CD4-positive, alpha-beta T cell treated with Interleukin-2 at 100 ng/mL for 4 hours (primary cell): ENCODE data around the gene NHEJ1.

Source experiments
- DNase-seq: peaks from one replicate; pipeline ENCODE4 v3.0.0-alpha.2; 2020; ENCODE audit warnings: low spot score

Gene NHEJ1

DNA sequence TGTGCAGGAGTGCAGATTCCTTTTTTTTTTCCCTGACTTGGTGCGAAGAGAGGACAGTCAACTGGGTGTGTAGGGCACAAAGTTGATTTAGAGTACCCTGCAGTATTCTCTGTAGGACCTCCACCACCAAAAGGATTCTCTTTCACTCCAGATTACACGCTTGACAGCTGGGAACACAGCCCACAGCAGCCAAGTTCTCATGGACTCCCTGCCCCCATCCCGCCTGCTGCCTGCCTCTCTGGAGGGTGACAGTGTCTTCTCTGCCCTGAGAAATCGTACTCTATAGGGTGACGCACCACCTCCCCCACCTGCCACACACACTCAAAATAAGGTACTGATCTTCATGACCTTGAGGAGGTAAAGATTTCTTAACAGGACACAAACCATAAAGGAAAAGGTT, 73.3 kb downstream of the NHEJ1 start:
- DNase-seq = no peak

DNA sequence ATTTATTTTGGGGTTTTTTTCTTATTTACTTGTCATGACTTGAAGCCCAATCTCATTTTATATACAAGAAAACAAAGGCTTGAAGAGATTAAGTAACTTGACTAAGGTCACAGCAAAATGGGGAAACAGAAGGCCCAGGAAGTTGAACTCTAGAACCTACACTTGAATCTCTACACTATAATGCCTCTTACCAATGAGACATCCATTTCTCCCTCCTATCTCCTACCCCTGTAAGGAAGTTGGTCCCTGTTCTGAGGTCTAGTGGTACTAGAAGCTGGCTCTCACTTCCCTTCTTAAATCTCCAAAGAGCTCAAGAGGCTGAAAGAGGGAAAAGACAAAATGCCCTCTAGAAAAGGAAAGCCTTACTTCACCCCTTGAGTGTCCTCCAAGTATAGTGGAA, 74.4 kb downstream of the NHEJ1 start:
- DNase-seq = no peak

DNA sequence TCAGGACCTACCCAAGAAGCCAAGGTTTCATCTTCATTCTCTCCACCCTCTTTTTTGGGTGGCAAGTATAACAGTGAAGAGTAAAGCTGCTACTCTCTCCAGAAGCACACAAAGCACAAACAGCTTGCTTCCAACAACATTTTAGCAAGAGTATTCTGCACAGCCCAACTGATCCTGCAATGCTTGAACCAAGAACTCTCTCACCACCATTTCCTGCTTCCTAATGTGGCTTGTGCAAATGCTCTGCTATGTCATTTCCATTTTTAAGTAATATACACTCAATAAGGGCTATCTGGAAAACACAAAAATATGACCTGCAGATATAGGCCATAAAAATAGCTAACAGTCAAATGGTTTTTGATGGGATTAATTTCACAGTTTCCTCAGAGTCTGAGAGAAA, 75.8 kb downstream of the NHEJ1 start:
- DNase-seq = no peak

DNA sequence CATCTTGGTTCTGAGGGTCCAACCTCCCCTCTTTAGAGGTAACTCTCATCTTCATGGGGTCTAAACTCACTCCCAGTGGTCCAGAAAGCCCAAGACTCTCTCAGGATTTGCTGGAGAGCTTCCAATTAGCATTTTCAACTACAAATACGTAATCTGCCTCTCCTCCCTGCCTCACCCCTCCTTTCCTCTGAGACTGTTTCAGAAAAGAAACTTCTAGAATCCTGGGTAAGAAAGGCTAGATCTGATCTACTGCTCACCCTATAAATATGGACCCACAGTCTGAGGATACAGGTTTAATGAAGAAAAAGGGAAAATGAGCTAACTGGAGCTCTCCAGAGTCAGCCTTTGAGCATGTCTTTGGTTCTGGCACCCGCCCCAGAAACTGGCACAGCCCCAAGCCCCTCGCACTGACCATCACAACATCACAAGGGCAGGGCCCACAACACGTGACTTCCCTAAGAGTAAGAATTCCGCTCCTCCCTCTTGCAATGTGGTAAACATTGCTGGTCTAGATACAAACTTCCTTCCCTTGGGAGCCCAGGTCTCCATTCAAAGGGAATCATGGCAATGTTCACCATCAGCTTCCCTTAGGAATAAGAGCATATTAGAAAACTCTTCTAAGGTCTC, 78.2 kb downstream of the NHEJ1 start:
- DNase-seq = no peak

DNA sequence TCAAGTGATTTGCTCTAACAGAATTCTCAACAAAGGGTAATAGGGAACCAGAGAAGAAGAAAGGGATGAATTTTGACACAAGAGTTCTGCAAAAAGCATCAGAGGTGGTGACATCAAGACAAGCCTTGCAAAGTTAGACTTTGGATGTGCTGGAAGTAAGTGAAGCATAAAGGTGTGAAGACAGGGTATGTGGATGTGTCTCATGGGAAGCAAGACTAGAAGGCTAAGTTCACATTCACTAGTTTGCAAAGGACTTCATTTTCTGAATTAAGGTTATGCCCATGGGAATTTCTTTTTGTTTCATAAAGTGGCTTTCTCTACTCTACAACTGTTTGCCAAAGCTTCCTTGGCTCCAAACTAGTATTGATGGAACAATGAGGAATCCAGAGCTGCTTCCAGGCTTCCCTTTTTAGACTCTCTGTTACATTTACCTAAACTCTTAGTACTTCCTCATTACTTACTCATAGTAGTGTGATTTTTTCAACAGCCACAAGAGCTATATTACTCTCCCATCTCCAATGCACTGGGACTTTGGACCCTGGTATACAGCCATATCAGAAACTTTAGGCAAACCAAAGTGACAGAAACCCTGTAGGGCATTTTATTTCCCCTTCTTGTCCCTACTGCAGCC, 78.8 kb downstream of the NHEJ1 start:
- no peak for DNase-seq

DNA sequence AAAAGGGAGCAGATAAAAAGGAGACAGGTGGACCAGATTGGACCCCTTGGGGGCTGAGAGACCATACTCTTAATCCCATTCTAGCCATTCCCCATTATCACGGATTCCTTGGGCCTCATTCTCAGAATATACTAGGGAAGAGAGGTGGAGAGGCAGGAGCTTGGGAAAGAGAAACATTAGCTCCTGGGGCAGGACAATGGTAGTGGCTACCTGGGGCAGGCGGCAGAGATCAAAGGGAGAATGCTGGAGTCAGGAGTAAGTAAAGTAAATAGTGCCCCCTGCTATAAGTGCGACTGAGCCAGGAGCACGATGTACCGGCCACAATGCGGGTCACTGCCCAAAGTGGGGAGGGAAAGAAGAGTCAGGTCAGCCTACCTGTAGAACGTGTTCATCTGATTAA, 79.5 kb downstream of the NHEJ1 start:
- DNase-seq = no peak

DNA sequence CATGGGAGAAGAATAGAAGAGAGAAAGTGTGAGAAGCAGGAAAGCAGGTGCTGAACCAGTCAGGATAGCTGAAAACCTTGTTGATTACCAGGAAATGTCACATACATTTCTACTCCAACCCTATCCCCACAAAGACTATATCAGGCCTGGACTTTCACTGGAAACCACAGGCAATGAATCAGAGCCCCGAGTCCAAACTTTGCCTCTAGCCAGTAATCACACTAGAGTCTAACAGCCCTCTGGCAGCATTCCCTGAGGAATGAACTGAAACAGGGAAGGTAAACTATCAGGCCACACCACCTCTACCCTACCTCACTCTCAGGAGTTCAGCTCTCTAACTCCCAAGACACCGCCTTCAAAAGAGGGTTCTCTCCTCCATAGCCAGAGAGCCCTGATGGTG, 81.2 kb downstream of the NHEJ1 start:
- DNase-seq = no peak

DNA sequence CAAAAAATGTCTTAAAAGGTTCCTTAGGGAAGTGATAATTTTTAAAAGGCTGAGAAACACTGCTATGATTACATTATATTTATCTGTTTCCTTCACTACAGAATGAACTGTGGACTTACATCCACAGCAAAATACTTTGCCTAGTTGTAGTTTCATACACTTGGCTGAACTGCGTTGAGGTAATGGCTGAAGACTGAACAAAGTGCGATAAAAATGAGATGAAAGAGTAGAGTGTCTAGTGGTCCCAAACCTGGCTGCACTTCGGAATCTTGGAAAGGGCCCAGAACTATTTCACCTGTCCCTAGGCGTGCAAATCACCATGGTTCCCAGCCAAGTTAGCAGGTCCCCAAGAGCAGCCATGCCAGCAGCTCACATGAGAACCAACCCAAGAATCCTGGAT, 81.7 kb downstream of the NHEJ1 start:
- DNase-seq = no peak

DNA sequence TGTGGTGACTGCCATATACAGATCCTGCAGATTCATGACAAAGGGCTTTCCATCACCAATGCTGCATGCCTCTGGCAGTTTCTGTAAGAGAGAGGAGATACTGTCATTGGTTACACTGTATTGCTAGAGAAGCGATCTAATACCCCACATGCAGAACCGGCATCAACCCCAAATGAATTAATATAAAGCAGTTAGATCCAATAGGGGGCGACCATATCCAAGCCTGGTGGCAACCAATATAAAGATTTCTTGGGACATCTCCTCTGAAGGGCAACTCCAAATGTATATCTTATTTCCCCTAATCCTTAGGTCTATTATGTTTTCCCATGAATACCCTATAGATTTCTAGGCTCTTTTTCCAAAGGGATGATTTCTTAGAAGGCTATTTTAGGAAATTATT, 82.5 kb downstream of the NHEJ1 start:
- no peak for DNase-seq

DNA sequence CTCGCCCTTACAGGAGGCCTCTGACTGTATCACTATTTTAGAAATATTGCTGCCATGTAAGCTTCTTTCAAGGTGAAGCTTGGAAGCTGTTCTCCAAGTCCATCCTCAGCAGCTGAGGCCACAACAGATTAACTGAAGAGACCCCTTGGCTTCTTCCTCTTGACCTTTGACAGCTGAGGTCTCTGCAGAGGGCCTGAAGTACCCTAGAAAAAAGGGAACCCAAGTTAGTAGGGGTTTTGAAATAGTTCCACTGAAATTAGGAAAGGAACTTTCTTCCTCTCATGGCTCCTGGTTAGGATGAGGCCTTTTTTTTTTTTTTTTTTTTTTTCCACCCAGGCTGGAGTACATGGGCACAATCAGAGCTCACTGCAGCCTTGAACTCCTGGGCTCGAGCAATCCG, 84.4 kb downstream of the NHEJ1 start:
- no peak for DNase-seq

DNA sequence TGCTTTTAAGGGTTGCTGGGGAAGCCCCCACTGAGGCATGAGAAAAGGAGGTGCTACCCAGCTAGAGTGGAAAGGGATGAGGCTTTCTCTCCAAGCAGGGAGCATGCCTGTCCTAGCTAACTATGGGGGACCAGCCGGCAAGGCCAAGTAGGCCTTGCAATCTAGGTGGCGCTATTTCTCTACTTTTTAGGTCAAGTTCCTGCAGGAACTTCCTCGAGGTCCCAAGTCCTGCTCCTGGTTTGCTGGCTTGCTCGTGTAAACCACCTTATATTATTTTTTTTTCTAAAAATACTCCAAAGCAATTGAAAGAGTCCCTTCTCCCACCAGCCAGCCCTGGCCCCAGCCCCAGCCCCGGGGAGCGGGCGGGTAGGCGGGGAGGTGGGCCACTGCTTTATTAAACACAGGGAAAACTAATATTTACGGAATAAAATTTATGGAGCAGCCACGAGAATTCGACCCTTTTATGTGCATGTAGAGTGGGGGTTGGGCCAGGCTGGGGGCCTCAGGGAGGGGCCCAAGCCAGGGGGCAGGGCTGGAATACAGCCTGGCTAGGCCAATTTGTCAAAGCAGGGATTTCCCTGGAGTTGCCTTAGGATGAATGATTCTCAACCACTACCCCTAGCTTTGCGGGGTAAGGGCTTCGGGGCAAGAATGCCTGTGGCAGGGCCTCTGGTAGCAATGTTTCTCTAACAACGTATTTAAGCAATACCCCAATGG, 87.0 kb downstream of the NHEJ1 start:
- DNase-seq = peak; percentile 8

DNA sequence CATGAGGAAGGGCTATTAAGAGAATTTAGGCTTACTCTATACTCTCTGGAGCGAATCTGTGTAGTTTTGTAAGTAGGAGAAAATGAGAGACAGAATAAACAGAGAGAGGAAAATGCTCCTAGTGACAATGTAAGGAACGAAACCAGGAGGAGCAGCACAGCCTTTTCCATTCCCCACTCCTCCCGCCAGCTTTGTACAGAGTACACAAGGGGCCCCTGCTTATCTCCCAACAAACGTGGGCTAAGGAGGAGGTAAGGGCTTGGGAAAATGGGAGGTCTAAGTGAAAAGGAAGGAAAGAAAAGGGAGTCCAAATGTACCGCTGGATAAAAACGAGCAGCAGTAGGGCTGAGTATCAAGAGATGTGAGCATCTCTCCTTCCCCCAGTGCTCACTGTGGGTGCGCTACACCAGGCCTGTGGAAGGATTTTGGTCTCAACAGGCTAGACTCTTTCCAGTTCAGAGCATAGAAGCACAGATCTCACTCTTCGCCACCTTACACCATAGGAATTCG, 87.8 kb downstream of the NHEJ1 start:
- no peak for DNase-seq

DNA sequence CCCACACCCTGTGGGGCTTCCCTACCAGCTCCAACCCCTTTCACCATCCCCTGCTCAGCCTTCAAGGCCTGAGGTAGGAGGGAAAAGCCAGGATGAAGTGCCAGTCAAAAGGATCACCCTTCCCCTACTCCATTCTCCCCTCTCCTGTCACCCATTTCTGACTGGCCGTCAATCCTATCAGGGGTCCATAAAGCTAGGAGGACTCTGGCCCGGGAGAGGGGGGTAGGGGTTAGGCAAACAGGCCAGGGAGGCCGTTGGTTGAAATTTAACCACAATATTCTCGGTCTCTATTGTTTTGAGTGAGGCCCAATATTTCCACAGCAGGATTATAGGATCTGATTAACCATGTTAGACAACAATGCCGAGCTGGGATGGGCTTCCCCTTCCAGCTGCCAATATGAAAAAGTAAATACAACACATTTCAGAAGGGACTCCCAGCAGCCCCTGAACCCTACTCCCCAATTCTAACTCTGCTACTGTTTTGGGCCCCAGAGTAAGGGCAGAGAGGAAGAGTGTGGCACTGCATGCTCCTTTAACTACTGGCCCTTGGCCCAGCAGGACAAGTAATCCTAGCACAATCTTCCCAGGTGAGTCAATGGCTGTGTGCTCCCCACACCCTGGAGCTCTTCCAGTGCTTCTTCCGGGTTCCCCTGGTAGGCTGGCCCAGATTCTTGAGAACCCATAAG, 89.3 kb downstream of the NHEJ1 start:
- no peak for DNase-seq

DNA sequence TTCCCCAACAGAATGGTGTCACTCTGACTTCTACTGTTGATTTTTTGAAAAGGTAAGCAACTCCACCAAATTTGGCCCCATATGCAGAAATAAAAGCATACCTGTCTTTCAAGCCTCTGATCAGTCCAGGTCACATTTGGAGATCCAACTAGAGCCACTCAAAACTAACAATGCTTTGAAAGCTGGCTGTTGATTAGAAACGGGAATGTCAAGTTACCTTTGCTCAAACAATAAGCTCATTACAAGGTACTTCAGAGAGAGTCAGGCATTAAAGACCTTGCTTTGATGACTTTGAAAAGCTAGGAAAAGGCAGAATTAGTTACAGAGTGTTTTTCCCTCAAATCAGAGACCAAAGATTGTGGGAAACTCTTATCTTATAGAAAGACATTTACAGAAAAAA, 95.1 kb downstream of the NHEJ1 start:
- DNase-seq = no peak

DNA sequence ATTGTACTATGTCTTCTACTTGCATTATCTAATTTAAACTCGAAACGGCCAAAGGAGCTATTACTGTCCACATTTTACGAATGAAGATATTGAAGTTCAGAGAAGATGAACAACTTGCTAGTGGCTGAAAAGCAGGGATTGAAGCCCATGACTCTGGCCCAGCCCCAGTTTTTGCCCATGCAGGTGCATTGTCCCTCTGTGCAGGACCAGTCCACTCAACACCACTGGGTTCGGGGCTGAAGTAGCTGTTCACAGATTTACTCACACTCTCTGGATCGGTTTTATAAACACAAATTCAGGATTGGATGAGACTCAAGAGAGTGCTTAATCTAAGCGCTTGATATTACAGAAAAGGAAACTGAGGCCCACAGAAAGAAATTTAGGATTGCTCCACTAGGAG, 98.5 kb downstream of the NHEJ1 start:
- no peak for DNase-seq

DNA sequence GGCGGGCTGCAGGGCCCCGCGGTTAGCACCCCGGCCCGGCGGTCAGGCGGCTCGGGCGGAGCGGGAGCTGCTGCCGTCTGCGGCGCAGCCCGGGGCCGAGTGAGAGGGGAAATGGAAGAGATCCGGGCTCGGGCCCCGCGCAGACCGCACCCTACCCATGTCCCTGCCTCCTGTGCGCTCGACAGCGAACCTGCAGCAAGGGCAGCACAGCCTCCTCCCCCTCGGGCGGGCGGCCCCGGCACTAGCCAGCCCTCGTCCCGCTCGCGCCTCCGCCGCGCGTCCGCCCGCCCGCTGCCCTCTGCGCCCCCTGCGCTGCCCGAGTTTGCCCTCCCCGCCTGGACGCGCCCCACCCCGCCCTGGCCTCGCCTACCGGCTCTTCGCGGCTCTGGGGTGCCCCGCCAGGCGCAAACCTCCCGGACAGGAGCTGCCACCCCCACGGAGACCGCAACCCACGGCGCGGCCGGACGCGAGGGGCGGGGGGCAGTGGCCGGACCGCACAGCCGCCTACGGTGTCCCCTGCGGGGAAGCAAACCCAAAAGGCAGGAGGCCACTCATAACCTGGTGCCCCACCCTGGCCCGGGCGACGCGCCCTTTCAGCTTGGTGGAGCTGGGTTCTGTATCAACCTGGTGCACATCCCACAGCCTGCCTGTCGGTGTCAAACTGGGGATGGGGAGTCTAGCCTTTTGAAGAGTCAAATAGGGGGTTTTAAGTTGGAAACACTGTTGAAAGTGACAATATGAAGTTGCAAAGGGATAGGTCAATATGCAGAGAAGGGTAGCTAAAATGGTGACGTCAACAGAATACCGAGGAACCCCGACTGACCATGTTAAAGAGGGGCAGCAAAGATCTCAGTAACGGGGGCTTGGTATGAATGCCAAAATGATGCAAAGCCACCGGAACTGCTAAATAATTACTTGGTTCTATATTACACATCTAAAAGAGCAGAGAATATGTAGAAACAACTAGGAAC, 99.5 kb downstream of the NHEJ1 start, which contains the start of gene IHH:
Gene IHH, minus strand, starts transcription at position 101 of the 971 bp plus-strand sequence. CDS start 454 bp downstream, outside the sequence.
- DNase-seq = no peak

DNA sequence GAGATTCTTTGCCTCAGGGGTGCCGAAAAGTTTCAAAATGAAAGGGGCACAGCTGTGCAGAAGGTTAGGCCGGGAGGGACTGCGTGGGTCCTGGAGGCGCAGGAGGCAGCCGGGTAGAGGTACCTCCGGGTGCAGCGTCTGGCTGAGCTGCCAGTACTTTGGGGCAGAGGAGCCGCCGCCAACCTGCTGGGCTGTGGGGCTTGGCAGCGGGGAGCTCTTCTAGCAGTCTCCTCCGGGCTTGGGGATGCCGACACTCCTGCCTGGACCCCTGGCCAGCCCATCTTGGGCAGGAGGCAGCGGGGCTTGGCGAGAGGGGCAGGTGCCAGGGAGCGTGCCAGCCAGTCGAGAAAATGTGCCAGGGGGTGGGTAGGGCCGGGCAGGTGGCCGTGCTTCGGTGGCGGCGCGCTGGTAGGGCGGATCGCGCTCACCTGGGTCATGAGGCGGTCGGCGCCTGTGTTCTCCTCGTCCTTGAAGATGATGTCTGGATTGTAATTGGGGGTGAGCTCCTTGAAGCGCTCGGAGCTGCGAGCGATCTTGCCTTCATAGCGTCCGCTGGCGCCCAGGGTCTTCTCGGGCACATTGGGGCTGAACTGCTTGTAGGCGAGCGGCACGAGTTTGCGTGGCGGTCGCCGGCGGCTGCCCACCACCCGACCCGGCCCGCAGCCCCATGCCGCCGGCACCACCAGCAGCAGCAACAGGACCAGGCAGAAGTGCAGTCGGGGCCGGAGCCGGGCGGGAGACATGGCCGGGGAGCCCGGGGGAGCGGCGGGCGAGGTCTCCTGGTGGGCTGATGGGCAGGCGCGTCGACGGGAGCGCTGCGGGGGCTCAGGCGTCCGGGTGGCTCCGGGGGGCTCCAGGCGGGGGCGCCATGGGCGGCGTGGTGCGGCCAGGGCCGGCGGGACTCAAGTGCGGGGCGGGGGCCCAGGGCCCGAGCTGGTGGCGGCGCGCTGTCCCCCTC, 100.6 kb downstream of the NHEJ1 start:
- DNase-seq = no peak

DNA sequence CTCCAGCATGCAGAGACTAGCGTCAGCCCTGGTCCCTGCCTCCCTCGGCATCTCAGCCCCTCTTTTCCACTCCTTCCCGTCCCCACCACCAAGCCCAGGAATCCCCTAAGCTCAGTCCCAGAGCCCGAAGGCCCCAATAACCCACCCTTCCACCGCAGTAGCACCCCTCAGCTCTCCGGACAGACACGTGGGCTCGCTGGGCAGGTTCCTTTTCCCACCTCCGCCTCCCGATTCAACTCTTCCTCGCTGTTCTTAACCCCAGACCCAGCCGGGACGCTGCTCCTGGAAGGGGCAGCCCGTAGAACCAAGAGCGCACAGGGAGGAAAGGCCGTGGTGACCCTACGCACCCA, 101.3 kb downstream of the NHEJ1 start:
- DNase-seq = no peak

DNA sequence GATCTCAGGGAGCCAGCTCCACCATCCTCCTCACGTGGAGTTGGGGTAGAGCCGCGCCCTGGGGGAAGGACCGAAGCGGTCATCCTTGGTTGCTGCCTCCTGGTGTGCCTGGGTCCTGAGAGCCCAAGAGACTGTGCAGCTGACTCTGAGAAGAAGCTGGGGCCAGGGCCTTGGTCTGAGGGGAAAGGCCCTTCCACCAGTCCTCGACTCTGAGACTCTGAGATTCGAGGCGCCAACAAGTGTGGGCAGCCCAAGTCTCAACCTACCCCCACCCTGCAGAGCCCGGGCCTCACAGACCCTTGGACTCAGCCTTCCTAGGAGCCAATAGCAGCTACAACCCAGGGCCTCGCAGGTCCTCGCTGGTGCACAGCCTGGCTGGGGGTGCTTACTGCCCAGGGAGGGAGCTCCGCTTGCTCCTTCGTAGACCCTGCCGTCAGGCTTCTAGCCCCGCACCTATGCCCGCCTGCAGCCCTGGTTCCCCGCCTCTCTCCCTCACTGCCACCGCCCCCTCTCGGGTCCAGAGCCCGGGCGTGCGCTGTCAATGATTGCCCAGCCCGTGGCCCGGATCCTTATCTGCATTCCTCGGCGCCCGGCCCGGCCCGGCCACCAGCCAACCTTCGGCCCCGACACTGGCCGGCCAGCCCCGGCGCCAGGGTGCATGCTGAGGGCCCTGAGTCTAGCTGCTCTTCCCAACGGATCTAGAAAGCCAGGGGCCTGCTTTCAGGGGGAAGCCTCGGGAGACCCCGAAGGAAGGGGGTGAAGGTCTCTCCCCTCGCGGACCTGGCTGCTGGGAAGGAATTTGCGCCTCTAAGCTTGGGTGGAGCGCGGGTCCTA, 101.9 kb downstream of the NHEJ1 start:
- DNase-seq = no peak
